AG08396 (cell line): ENCODE results near the gene ZNF619.
"Not testable (repeated sequence)": the region's sequence is repeated elsewhere in the genome, so short reads cannot be mapped to it uniquely, and the experiment has no call there.

Source experiments
- DNase-seq: peaks from one replicate; pipeline ENCODE4 v3.0.0; 2012; ENCODE audit warnings: low spot score, mixed read lengths

ZNF619 gene

GRCh38 chr3:40476478-40477470 lies at the start of gene ZNF619:
TSS of gene ZNF619 (plus strand) at chr3:40477122. CDS start at chr3:40477980, 858 bp downstream.
- peak; percentile 84 for DNase-seq

GRCh38 chr3:40432793-40433192 lies 44.1 kb upstream of the ZNF619 start:
- DNase-seq: no peak

GRCh38 chr3:40437889-40438288 lies 39.0 kb upstream of the ZNF619 start:
- DNase-seq: no peak

GRCh38 chr3:40445062-40445461 lies 31.9 kb upstream of the ZNF619 start:
- no peak for DNase-seq

GRCh38 chr3:40445880-40446279 lies 31.0 kb upstream of the ZNF619 start:
- DNase-seq: no peak

GRCh38 chr3:40450438-40450837 lies 26.5 kb upstream of the ZNF619 start:
- no peak for DNase-seq

- no peak for DNase-seq
Observed at GRCh38 chr3:40451551-40451950, 25.4 kb upstream of the ZNF619 start.

- no peak for DNase-seq
Observed at GRCh38 chr3:40452057-40452456, 24.9 kb upstream of the ZNF619 start.

GRCh38 chr3:40452562-40452875 lies 24.4 kb upstream of the ZNF619 start:
- DNase-seq: no peak

GRCh38 chr3:40452876-40453730 lies 23.8 kb upstream of the ZNF619 start:
- DNase-seq: peak; percentile 97

GRCh38 chr3:40453933-40454332 lies 23.0 kb upstream of the ZNF619 start:
- no peak for DNase-seq

GRCh38 chr3:40455328-40455727 lies 21.6 kb upstream of the ZNF619 start:
- DNase-seq: no peak

- no peak for DNase-seq
Observed at GRCh38 chr3:40456279-40456939, 20.5 kb upstream of the ZNF619 start.

- DNase-seq: peak; percentile 96
Observed at GRCh38 chr3:40456940-40457823, 19.7 kb upstream of the ZNF619 start, which contains the start of gene RPL14. TSS of gene RPL14 (plus strand) at chr3:40457339. CDS start at chr3:40457472, 133 bp downstream.

GRCh38 chr3:40458473-40458872 lies 18.4 kb upstream of the ZNF619 start:
- no peak for DNase-seq

- DNase-seq: not testable (repeated sequence)
Observed at GRCh38 chr3:40460481-40460880, 16.4 kb upstream of the ZNF619 start.

- DNase-seq: no peak
Observed at GRCh38 chr3:40461161-40461560, 15.8 kb upstream of the ZNF619 start.

GRCh38 chr3:40462838-40463237 lies 14.1 kb upstream of the ZNF619 start:
- DNase-seq: not testable (repeated sequence)

GRCh38 chr3:40463579-40463978 lies 13.3 kb upstream of the ZNF619 start:
- no peak for DNase-seq

GRCh38 chr3:40464339-40465110 lies 12.4 kb upstream of the ZNF619 start:
- no peak for DNase-seq

GRCh38 chr3:40465111-40465407 lies 11.9 kb upstream of the ZNF619 start:
- no peak for DNase-seq
